ENCODE measurements around the gene PLAAT4. TPM values are rescaled to one million over a fixed set of nuclear protein-coding genes. Genes with fewer than 3 reads are reported as not detected.
"Not testable (repeated sequence)": the region's sequence is repeated elsewhere in the genome, so short reads cannot be mapped to it uniquely, and the experiment has no call there.

PLAAT4 gene
- total and polyA plus RNA-seq, 2 experiments from 2014 or later, result not detected

GRCh38 chr11:63572026-63572688 is 35.5 kb downstream of the PLAAT4 start:
- TF ChIP-seq CTCF (IDR thresholded peaks at IDR 0.05; ENCODE audit: low read depth, low read length), result no peak
- H3K36me3 ChIP-seq, result no peaks in the 10 kb centered on the region
- no peaks in the 10 kb centered on the region for H3K9me3 ChIP-seq (ENCODE audit: low read depth)
- peaks cover 14% of the 10 kb centered on the region for H3K4me1 ChIP-seq (ENCODE audit: low read depth)
- no peak overlapping the region for H3K27ac ChIP-seq
- H3K27me3 ChIP-seq, result no peaks in the 10 kb centered on the region
- no peak for DNase-seq (ENCODE audit: low read depth in 1 of 2, low spot score in 1 of 2)
- no peak overlapping the region for H3K4me3 ChIP-seq

DNA sequence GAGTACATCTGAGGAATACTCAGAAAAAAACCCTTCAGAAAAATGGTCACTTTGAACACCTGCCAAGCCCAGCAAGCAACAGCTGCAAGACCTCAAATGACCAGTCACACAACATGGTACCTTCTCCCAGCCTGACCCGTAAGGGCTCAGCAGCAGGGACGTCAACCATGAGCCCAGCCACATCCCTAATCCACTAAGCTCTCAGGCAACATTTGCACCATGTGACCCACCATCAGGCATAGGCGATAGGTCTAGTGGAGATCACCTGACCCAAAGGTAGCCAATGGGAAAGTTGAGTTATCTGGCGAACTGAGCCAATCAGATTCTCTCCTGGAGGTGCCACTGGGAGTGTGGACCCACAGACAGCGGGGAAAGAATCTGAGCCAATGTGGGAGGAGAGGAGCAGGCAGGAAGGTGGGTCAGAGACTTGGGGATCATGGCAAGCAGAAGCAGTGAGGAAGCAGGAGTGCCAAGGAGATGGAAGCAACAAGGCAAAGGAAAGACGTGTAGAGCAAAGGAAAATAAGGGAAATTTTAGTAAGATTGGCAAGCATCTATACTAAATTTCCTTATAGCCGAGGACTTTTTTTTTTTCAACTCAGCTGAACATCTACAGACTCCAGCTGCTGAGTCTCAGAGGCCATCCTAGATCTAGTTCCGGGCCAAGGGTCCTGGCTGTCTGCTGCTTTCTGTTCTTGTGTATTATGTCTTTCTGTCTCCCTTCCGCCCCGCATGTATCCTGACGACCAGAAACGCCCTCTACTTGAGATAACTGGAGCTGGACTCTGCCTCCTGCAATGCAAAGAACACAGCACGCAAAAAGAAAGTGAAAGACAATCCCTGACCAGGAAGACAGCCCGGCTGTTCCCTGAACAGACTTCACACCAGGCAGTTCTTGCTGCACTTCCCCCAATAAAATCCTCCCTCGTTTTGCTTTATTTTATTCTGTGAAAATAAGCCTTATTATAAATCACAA is 37.6 kb downstream of the PLAAT4 start:
- no peaks in the 10 kb centered on the region for H3K36me3 ChIP-seq
- peak; percentile 34 to 95 for DNase-seq (ENCODE audit: low read depth in 1 of 2, low spot score in 1 of 2)
- H3K9me3 ChIP-seq (ENCODE audit: low read depth), result no peaks in the 10 kb centered on the region
- H3K27me3 ChIP-seq, result no peaks in the 10 kb centered on the region
- TF ChIP-seq CTCF (IDR thresholded peaks at IDR 0.05; ENCODE audit: low read depth, low read length), result peak; percentile 40
- no peak overlapping the region for H3K4me3 ChIP-seq
- no peak overlapping the region for H3K27ac ChIP-seq
- peaks cover 5% of the 10 kb centered on the region for H3K4me1 ChIP-seq (ENCODE audit: low read depth)

- peaks cover 5% of the 10 kb centered on the region for H3K4me1 ChIP-seq (ENCODE audit: low read depth)
- no peaks in the 10 kb centered on the region for H3K36me3 ChIP-seq
- peak in 1 of 2 donors; percentile 66 for DNase-seq (ENCODE audit: low read depth in 1 of 2, low spot score in 1 of 2)
- no peak overlapping the region for H3K27ac ChIP-seq
- H3K27me3 ChIP-seq, result no peaks in the 10 kb centered on the region
- no peak overlapping the region for H3K4me3 ChIP-seq
- TF ChIP-seq CTCF (IDR thresholded peaks at IDR 0.05; ENCODE audit: low read depth, low read length), result no peak
- H3K9me3 ChIP-seq (ENCODE audit: low read depth), result no peaks in the 10 kb centered on the region
Observed at GRCh38 chr11:63574856-63575602, 38.4 kb downstream of the PLAAT4 start.

DNA sequence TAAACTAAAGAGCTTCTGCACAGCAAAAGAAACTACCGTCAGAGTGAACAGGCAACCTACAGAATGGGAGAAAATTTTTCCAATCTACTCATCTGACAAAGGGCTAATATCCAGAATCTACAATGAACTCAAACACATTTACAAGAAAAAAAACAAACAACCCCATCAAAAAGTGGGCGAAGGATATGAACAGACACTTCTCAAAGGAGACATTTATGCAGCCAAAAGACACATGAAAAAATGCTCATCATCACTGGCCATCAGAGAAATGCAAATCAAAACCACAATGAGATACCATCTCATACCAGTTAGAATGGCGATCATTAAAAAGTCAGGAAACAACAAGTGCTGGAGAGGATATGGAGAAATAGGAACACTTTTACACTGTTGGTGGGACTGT is 42.3 kb downstream of the PLAAT4 start:
- H3K36me3 ChIP-seq; DNase-seq (ENCODE audit: low read depth in 1 of 2, low spot score in 1 of 2); H3K4me1 ChIP-seq (ENCODE audit: low read depth); H3K9me3 ChIP-seq (ENCODE audit: low read depth); H3K27me3 ChIP-seq; H3K4me3 ChIP-seq; H3K27ac ChIP-seq: not testable (repeated sequence)

DNA sequence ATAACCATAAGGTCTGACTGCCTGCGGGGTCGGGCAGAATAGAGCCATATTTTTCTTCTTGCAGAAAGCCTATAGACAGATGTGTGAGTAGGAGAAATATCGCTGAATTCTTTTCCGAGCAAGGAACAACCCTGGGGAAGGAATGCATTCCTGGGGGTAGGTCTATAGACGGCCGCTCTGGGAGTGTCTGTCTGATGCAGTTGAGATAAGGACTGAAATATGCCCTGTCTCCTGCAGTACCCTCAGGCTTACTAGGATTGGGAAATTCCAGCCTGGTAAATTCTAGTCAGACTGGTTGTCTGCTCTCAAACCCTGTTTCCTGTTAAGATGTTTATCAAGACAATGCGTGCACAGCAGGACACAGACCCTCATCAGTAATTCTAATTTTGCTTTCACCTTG is 44.6 kb downstream of the PLAAT4 start:
- not testable (repeated sequence) for DNase-seq (ENCODE audit: low read depth in 1 of 2, low spot score in 1 of 2); H3K4me3 ChIP-seq; H3K36me3 ChIP-seq; H3K9me3 ChIP-seq (ENCODE audit: low read depth); H3K4me1 ChIP-seq (ENCODE audit: low read depth); H3K27ac ChIP-seq; H3K27me3 ChIP-seq

DNA sequence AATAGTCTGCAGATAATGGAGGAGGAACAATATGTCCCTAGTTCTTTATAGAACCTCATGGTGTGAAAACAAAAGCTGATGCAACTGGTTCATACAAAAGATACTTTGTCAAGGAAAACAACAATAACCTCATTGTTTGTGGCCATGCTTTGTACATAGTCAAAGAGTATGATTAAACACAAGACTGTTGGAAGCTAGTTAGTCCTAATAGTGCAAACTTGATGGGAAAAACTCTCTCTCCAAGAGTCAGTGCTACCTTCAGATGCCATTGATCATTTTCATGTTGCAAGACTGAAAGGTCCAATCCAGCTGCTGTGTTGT is 46.7 kb downstream of the PLAAT4 start:
- no peak overlapping the region for H3K4me3 ChIP-seq
- no peaks in the 10 kb centered on the region for H3K4me1 ChIP-seq (ENCODE audit: low read depth)
- H3K27ac ChIP-seq, result no peak overlapping the region
- H3K27me3 ChIP-seq, result no peaks in the 10 kb centered on the region
- no peaks in the 10 kb centered on the region for H3K36me3 ChIP-seq
- H3K9me3 ChIP-seq (ENCODE audit: low read depth), result no peaks in the 10 kb centered on the region
- peak in 1 of 2 donors; percentile 59 for DNase-seq (ENCODE audit: low read depth in 1 of 2, low spot score in 1 of 2)
- TF ChIP-seq CTCF (IDR thresholded peaks at IDR 0.05; ENCODE audit: low read depth, low read length), result no peak
